ENCODE results near the gene CBFA2T2. TPM values are rescaled to one million over a fixed set of nuclear protein-coding genes. Genes with fewer than 3 reads are reported as not detected.

Gene CBFA2T2
- total and polyA plus RNA-seq, 2 donors (not counting 1 experiment from before 2014, with no cell fraction given) = 26.9 to 30.0 TPM

DNA sequence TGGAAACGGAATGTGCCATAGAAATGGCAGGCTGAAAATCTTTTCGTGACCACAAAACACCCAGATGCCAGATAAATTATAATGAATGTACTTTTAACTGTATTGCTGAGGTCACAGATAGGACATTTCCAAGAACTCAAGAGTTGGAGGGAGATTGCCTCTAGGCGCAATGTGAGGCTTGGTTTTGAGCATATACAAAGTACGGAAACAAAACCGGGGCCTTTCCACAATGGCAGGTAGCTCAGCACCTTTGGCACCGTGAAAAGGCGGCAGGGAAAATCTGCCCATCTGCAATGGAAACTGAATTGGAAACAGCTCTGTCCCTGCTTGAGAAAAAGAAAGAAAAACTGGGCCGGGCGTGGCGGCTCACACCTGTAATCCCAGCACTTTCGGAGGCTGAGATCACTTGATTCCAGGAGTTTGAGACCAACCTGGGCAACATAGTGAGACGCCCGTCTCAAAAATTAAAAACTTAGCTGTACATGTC is 161.7 kb downstream of the CBFA2T2 start:
- H3K27ac ChIP-seq (ENCODE audit: low read length in 2 of 2) = no peak overlapping the region
- Mint-ChIP-seq H3K27ac (no peak overlapping the region), H3K4me3 (no peak overlapping the region), H3K27me3 (no peaks in the 10 kb centered on the region), H3K4me1 (peaks cover 9% of the 10 kb centered on the region), H3K9me3 (ENCODE audit: insufficient read depth) (no peaks in the 10 kb centered on the region)
- 94% methylated on average over 11 of the region's 13 CpGs for WGBS (ENCODE audit: insufficient coverage)
- DNase-seq (no peak), ATAC-seq (ENCODE audit: low read depth) (no peak)
- H3K27me3 ChIP-seq (replicated peaks in 1 of 4; ENCODE audit: control extremely low read depth in 1 of 4, control insufficient read depth in 3 of 4, insufficient read depth in 4 of 4, low read length in 3 of 4) = no peaks in the 10 kb centered on the region
- H3K79me2 ChIP-seq (ENCODE audit: control insufficient read depth, insufficient read depth, low read length) = no peaks in the 10 kb centered on the region
- intact Hi-C loops (cut with micrococcal nuclease) = loop anchor here (2.0 to 5.0 kb wide), 2 partner anchors 195 to 259 kb away; no protein-coding TSS in a partner anchor
- CTCF ChIA-PET = interaction anchor here (0.9 to 5.4 kb wide), 5 partner anchors 12 to 197 kb away, joined by 3 to 53 read pairs (median 20); partner anchors contain the start of genes ACTL10 and C20orf144
- POLR2A ChIA-PET = interaction anchor here (0.5 kb wide), 1 partner anchor 159 kb away, joined by 3 read pairs; no protein-coding TSS in a partner anchor
- H3K9ac ChIP-seq (ENCODE audit: low read length) = no peak overlapping the region
- no peak overlapping the region for H2AFZ ChIP-seq (ENCODE audit: insufficient read depth, low read depth, low read length, poor library complexity, severe bottlenecking)
- TF ChIP-seq, protein P1, sequence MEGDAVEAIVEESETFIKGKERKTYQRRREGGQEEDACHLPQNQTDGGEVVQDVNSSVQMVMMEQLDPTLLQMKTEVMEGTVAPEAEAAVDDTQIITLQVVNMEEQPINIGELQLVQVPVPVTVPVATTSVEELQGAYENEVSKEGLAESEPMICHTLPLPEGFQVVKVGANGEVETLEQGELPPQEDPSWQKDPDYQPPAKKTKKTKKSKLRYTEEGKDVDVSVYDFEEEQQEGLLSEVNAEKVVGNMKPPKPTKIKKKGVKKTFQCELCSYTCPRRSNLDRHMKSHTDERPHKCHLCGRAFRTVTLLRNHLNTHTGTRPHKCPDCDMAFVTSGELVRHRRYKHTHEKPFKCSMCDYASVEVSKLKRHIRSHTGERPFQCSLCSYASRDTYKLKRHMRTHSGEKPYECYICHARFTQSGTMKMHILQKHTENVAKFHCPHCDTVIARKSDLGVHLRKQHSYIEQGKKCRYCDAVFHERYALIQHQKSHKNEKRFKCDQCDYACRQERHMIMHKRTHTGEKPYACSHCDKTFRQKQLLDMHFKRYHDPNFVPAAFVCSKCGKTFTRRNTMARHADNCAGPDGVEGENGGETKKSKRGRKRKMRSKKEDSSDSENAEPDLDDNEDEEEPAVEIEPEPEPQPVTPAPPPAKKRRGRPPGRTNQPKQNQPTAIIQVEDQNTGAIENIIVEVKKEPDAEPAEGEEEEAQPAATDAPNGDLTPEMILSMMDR (IDR thresholded peaks at IDR 0.05) = no peak
- no peak for TF ChIP-seq EZH2 (IDR thresholded peaks at IDR 0.05; ENCODE audit: borderline replicate concordance, insufficient read depth, low read depth, low read length, poor library complexity, severe bottlenecking)
- H3K36me3 ChIP-seq (replicated peaks in 1 of 2; ENCODE audit: control extremely low read depth in 1 of 2, control insufficient read depth in 1 of 2, extremely low read depth in 1 of 2, insufficient read depth in 2 of 2, low read length in 1 of 2) = no peaks in the 10 kb centered on the region
- no peaks in the 10 kb centered on the region for H3K9me3 ChIP-seq (ENCODE audit: control extremely low read depth in 1 of 3, control insufficient read depth in 2 of 3, insufficient read depth in 1 of 3, low read length in 2 of 3)
- H3K4me3 ChIP-seq (ENCODE audit: control extremely low read depth in 1 of 5, extremely low read depth in 1 of 5, insufficient read depth in 1 of 5, low read depth in 2 of 5, low read length in 4 of 5) = no peak overlapping the region
- no peak overlapping the region for H3K4me2 ChIP-seq (replicated peaks; ENCODE audit: low read depth, low read length, poor library complexity, severe bottlenecking)
- H4K20me1 ChIP-seq (ENCODE audit: control insufficient read depth, insufficient read depth, low read length, poor library complexity, severe bottlenecking) = no peaks in the 10 kb centered on the region
- peaks cover 0 to 9% of the 10 kb centered on the region in 2 donors for H3K4me1 ChIP-seq (ENCODE audit: control insufficient read depth in 2 of 2, insufficient read depth in 2 of 2, low read length in 2 of 2)

- no peak overlapping the region for H3K27ac Mint-ChIP-seq
- Histone ChIP-seq H3K79me2 (ENCODE audit: control insufficient read depth, insufficient read depth, low read length) (no peaks in the 10 kb centered on the region), H3K9ac (ENCODE audit: low read length) (no peak overlapping the region), H3K4me3 (ENCODE audit: control extremely low read depth in 1 of 5, extremely low read depth in 1 of 5, insufficient read depth in 1 of 5, low read depth in 2 of 5, low read length in 4 of 5) (no peak overlapping the region), H3K27ac (ENCODE audit: low read length in 2 of 2) (no peak overlapping the region), H4K20me1 (ENCODE audit: control insufficient read depth, insufficient read depth, low read length, poor library complexity, severe bottlenecking) (no peaks in the 10 kb centered on the region), H3K9me3 (ENCODE audit: control extremely low read depth in 1 of 3, control insufficient read depth in 2 of 3, insufficient read depth in 1 of 3, low read length in 2 of 3) (no peaks in the 10 kb centered on the region), H2AFZ (ENCODE audit: insufficient read depth, low read depth, low read length, poor library complexity, severe bottlenecking) (no peak overlapping the region), H3K4me2 (replicated peaks; ENCODE audit: low read depth, low read length, poor library complexity, severe bottlenecking) (no peak overlapping the region), H3K27me3 (replicated peaks in 1 of 4; ENCODE audit: control extremely low read depth in 1 of 4, control insufficient read depth in 3 of 4, insufficient read depth in 4 of 4, low read length in 3 of 4) (no peaks in the 10 kb centered on the region), H3K36me3 (replicated peaks in 1 of 2; ENCODE audit: control extremely low read depth in 1 of 2, control insufficient read depth in 1 of 2, extremely low read depth in 1 of 2, insufficient read depth in 2 of 2, low read length in 1 of 2) (no peaks in the 10 kb centered on the region), H3K4me1 (ENCODE audit: control insufficient read depth in 2 of 2, insufficient read depth in 2 of 2, low read length in 2 of 2) (peaks cover 0 to 9% of the 10 kb centered on the region in 2 donors)
- POLR2A ChIA-PET = no interaction called here
- ATAC-seq (ENCODE audit: low read depth) (peak; percentile 79), DNase-seq (peak; percentile 72)
- no peak overlapping the region for H3K4me3 Mint-ChIP-seq
- H3K27me3 Mint-ChIP-seq = no peaks in the 10 kb centered on the region
- H3K4me1 Mint-ChIP-seq = peaks cover 5% of the 10 kb centered on the region
- TF ChIP-seq, protein P1 (IDR thresholded peaks at IDR 0.05) = peak; percentile 69
- TF ChIP-seq EZH2 (IDR thresholded peaks at IDR 0.05; ENCODE audit: borderline replicate concordance, insufficient read depth, low read depth, low read length, poor library complexity, severe bottlenecking) = no peak
- 59% methylated on average over 13 of the region's 16 CpGs for WGBS (ENCODE audit: insufficient coverage)
- intact Hi-C loops (cut with micrococcal nuclease) = loop anchor here (2.0 to 5.0 kb wide), 2 partner anchors 197 to 261 kb away; no protein-coding TSS in a partner anchor
- CTCF ChIA-PET = interaction anchor here (0.6 to 5.4 kb wide), 22 partner anchors 10 to 476 kb away, joined by 3 to 53 read pairs (median 4); partner anchors contain the start of genes ACTL10, C20orf144, CBFA2T2 and CDK5RAP1
- H3K9me3 Mint-ChIP-seq (ENCODE audit: insufficient read depth) = no peaks in the 10 kb centered on the region
Measured at GRCh38 chr20:33653218-33653899, 163.5 kb downstream of the CBFA2T2 start.

All from B cell (primary cell).